ENCODE measurements around the gene ZNF488. TPM values are rescaled to one million over a fixed set of nuclear protein-coding genes. Genes with fewer than 3 reads are reported as not detected.

The ZNF488 gene
- total RNA-seq, 1 experiment from 2014 or later, result 2.2 TPM

DNA sequence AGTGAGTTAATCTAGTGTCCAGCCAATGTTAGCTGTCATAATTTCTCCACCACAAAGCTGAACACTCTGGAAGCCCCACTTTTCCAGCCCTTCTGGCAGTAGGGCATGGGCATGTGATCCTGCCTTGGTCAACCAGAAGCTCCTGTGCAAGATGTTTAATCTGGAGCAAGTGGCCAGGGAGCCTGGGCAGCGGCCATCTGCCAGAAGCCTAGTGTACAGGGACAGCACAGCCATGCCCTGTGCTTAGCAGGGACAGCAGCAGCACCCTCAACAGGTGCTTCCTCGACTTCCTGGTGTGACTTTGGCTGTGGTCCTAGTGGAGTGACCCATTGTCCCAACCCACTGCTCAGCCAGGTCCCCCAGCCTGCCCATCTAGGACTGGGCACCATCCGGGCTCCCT, 25.6 kb downstream of the ZNF488 start:
- intact Hi-C loops (cut with micrococcal nuclease; ENCODE audit: unreplicated experiment), result no loop called here
- CTCF ChIA-PET, result interaction anchor here (1.0 kb wide), 1 partner anchor 13 kb away, joined by 3 read pairs; no protein-coding TSS in a partner anchor
- no TSS peak for BruUV-seq (replicated peaks)
- Mint-ChIP-seq H3K27ac (ENCODE audit: unreplicated experiment) (no peak overlapping the region), H3K27me3 (ENCODE audit: unreplicated experiment) (no peaks in the 10 kb centered on the region), H3K9me3 (ENCODE audit: low read depth, unreplicated experiment) (no peaks in the 10 kb centered on the region), H3K4me1 (ENCODE audit: low read depth, unreplicated experiment) (peaks cover 8% of the 10 kb centered on the region), H3K36me3 (ENCODE audit: insufficient read depth, unreplicated experiment) (no peaks in the 10 kb centered on the region), H3K4me3 (ENCODE audit: low read depth, unreplicated experiment) (no peak overlapping the region)
- DNase-seq, result no peak
- TF ChIP-seq, protein P1, sequence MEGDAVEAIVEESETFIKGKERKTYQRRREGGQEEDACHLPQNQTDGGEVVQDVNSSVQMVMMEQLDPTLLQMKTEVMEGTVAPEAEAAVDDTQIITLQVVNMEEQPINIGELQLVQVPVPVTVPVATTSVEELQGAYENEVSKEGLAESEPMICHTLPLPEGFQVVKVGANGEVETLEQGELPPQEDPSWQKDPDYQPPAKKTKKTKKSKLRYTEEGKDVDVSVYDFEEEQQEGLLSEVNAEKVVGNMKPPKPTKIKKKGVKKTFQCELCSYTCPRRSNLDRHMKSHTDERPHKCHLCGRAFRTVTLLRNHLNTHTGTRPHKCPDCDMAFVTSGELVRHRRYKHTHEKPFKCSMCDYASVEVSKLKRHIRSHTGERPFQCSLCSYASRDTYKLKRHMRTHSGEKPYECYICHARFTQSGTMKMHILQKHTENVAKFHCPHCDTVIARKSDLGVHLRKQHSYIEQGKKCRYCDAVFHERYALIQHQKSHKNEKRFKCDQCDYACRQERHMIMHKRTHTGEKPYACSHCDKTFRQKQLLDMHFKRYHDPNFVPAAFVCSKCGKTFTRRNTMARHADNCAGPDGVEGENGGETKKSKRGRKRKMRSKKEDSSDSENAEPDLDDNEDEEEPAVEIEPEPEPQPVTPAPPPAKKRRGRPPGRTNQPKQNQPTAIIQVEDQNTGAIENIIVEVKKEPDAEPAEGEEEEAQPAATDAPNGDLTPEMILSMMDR (IDR thresholded peaks at IDR 0.05; ENCODE audit: unreplicated experiment), result no peak

DNA sequence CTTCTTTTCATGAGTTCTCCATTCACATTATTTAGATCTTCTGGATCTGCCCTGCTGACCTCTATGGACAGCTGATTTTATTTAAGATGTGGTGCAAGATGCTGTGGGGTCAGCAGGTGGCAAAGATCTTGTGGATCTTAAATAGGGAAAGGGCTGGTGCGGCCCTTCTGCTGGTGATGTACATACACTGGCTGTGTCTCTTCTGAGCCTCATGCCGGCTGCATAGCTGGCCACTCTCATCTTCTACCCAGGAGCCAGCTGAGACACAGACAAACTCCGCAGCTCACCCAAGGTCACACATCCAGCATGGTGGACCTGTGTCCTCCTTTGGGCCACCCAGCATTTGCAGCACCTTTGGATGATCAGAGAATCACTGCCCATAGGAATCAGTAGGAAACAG, 26.2 kb downstream of the ZNF488 start:
- DNase-seq, result no peak
- Mint-ChIP-seq H3K27ac (ENCODE audit: unreplicated experiment) (no peak overlapping the region), H3K4me1 (ENCODE audit: low read depth, unreplicated experiment) (peaks cover 8% of the 10 kb centered on the region), H3K9me3 (ENCODE audit: low read depth, unreplicated experiment) (no peaks in the 10 kb centered on the region), H3K27me3 (ENCODE audit: unreplicated experiment) (no peaks in the 10 kb centered on the region), H3K4me3 (ENCODE audit: low read depth, unreplicated experiment) (no peak overlapping the region), H3K36me3 (ENCODE audit: insufficient read depth, unreplicated experiment) (no peaks in the 10 kb centered on the region)
- intact Hi-C loops (cut with micrococcal nuclease; ENCODE audit: unreplicated experiment), result no loop called here
- TF ChIP-seq, protein P1 (IDR thresholded peaks at IDR 0.05; ENCODE audit: unreplicated experiment), result no peak
- no TSS peak for BruUV-seq (replicated peaks)
- CTCF ChIA-PET, result no interaction called here

DNA sequence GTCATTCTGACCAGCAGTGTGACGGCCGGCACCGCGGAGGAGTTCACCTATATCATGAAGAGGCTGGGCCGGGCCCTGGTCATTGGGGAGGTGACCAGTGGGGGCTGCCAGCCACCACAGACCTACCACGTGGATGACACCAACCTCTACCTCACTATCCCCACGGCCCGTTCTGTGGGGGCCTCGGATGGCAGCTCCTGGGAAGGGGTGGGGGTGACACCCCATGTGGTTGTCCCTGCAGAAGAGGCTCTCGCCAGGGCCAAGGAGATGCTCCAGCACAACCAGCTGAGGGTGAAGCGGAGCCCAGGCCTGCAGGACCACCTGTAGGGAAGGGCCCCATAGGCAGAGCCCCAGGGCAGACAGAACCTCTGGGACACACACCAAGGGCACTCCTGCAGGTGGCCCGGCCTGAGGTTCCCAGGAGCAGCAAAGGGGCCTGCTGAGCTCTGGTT, 26.9 kb downstream of the ZNF488 start:
- intact Hi-C loops (cut with micrococcal nuclease; ENCODE audit: unreplicated experiment), result no loop called here
- CTCF ChIA-PET, result no interaction called here
- H3K27ac Mint-ChIP-seq (ENCODE audit: unreplicated experiment), result no peak overlapping the region
- no peak for DNase-seq
- H3K36me3 Mint-ChIP-seq (ENCODE audit: insufficient read depth, unreplicated experiment), result no peaks in the 10 kb centered on the region
- no peak overlapping the region for H3K4me3 Mint-ChIP-seq (ENCODE audit: low read depth, unreplicated experiment)
- peaks cover 5% of the 10 kb centered on the region for H3K4me1 Mint-ChIP-seq (ENCODE audit: low read depth, unreplicated experiment)
- no peaks in the 10 kb centered on the region for H3K9me3 Mint-ChIP-seq (ENCODE audit: low read depth, unreplicated experiment)
- no peaks in the 10 kb centered on the region for H3K27me3 Mint-ChIP-seq (ENCODE audit: unreplicated experiment)
- TF ChIP-seq, protein P1 (IDR thresholded peaks at IDR 0.05; ENCODE audit: unreplicated experiment), result no peak
- no TSS peak for BruUV-seq (replicated peaks)

DNA sequence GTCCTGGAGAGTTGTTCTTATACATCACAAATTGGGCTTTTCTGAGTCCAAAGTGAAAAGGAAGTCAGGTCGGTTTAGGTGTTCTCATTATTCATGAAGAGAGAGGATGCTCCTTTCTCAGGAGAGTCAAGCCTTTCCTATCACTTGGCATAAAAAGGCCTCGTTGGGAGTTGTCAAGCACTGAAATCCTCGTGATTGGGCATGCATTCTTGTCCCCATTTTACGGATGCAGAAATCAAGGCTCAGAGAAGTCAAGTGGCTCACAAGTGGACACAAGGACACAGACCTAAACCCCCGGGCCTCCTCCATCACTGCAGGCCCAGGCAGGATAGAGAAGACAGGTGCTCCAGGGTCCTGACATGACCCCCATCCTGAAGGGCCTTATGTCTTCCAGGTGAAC, 27.4 kb downstream of the ZNF488 start:
- DNase-seq, result no peak
- H3K9me3 Mint-ChIP-seq (ENCODE audit: low read depth, unreplicated experiment), result no peaks in the 10 kb centered on the region
- intact Hi-C loops (cut with micrococcal nuclease; ENCODE audit: unreplicated experiment), result no loop called here
- TF ChIP-seq, protein P1 (IDR thresholded peaks at IDR 0.05; ENCODE audit: unreplicated experiment), result no peak
- no peak overlapping the region for H3K4me3 Mint-ChIP-seq (ENCODE audit: low read depth, unreplicated experiment)
- H3K36me3 Mint-ChIP-seq (ENCODE audit: insufficient read depth, unreplicated experiment), result no peaks in the 10 kb centered on the region
- CTCF ChIA-PET, result no interaction called here
- H3K27ac Mint-ChIP-seq (ENCODE audit: unreplicated experiment), result no peak overlapping the region
- peaks cover under 1% of the 10 kb centered on the region for H3K4me1 Mint-ChIP-seq (ENCODE audit: low read depth, unreplicated experiment)
- BruUV-seq (replicated peaks), result no TSS peak
- no peaks in the 10 kb centered on the region for H3K27me3 Mint-ChIP-seq (ENCODE audit: unreplicated experiment)
